ENCODE results near the gene DNAJC21.

The DNAJC21 gene

DNA sequence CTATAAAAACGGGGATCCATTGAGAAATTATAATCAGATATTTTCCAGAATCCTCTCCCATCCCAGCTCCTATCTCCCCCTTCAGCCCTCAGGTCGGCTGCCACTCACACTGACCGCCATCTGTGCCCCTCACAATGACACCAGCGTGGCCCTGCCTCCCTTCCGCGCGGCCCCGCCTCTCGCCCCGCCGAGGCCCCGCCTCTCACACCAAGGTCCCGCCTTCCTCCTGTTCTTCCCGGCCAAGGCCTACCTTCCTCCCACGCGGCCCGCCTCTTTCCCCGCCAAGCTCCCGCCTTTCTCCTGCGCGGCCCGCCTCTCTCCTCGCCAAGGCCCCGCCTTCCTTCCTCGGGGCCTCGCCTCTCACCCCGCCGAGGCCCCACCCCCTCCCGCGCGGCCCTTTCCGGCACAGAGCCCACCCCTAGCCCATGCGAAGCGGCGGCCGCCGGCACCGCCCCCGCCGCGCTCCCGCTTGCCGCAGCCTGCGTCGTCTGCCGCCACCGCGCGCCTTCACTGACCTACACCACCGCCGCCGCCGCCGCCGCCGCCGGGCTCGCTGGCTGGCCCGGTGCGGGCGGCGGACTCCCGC, at the start of gene DNAJC21:
DNAJC21 (plus strand) TSS at position 426 of the 586 bp plus-strand sequence. CDS start 261 bp downstream, outside the sequence.
- DNase-seq = peak; percentile 91 to 100 (median 99)
- intact Hi-C loops (cut with DNase I) = loop anchor here (2.0 kb wide), 1 partner anchor 14 kb away; the partner anchor contains the start of genes BRIX1 and RAD1

DNA sequence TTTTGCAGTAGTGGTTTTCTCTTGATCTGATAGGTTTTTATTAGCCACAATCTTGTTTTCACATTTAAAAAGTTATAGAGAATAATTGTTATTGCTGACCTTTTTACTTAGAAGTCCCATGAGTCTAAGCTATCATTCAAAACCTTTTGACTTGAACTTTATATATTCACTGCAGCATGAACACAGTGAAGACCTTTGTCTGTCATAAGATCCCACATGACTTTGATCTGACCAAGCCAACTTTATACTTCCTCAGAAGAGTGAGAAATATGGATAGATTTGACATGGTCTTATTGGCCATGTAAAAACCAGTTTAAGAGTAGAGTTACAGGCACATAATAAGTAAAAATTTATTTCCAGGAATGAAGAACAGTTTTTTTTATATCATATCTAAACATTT, 48.1 kb upstream of the DNAJC21 start:
- DNase-seq = no peak
- intact Hi-C loops (cut with DNase I) = no loop called here

DNA sequence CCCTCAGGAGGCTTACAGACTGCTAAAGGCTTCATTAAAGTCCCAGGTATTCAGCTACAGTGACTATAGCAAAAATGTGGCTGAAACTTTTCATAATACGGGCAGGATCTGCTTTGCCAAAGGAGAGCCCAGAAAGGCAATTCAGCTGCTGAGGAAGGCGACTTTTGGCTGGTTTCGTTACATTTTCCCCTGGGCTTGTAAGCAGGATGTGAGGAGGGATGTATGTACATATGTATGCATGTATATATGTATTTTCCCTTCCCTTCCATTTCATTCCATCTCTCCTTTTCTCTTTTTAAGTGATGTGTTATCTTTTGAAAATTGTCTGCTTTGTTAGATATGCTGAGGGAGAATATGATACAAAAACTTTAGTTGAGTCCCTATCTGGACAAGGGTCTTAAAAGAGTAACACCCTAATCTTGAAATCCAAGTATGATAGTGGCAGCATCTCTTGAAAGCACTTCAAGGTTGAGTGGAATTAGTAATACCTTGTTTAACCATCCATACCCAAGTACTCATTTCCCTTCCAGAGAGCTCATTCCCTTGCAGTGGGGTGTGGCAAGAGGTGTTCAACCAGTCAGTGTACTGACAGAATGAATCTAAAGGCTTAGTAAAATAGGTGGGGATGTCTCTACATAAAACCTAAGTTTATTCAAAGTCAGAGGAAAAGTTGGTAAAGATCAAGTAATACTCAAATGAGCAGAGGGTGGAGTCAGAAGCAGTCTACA, 42.8 kb upstream of the DNAJC21 start:
- no peak for DNase-seq
- intact Hi-C loops (cut with DNase I) = no loop called here

DNA sequence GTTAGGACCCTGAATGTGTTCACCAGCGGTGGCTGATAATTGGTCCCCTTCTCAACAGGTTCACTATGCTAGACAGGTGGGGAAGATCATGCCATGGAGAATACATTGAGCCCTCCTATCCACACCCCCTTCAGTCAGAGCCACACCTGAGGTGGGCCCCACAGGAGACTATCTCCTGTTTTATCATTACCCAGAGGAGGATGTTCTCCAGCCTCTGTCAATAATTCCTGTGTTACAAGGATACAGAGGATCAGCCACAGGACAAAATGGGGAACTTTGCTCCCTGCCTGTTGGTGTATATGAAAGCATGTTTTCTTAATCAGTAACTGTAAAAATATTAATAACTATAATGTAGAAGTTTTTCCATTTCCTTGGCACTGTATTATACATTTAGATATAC, 40.0 kb upstream of the DNAJC21 start:
- no peak for DNase-seq
- intact Hi-C loops (cut with DNase I) = no loop called here

DNA sequence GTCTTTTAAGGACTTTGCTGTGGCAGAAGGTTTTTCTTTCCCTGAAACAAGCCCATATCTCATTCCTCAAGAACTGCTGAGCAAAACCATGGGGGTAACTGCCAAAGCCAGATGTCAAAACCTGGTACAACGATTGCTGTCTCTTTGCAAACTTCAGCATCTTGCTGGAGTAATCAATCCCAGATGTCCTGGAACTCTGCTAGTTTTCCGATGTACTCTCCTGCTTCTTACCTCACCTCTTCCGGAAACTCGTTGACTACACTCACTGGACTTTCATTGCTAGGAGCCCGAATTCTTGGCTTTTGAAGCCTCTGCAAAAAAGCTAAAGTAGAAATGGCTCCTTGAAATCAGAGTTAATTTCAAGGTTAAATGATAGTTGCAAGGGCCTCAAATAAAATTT, 37.4 kb upstream of the DNAJC21 start:
- intact Hi-C loops (cut with DNase I) = loop anchor here (10.0 kb wide), 2 partner anchors 237 to 367 kb away; partner anchors contain the start of gene RAI14
- DNase-seq = no peak

DNA sequence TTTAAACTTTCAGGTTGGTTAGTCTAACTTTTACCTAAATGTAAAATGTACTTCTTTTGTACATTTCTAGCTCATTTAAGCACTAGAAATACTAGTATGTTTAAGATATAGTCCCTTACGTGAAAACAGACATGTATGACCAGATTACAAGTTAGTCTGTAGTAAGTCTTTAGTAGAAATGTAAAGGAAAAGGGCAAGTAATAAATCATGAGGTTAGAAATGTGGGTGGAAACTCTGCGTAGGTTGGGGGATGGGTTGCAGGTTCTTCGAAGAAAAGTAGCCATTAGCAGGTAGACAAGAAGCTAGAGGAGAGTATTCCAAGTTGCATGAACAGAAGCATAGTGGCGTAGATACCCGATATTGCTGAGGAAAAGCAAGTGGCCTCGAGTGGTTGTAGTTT, 36.9 kb upstream of the DNAJC21 start:
- intact Hi-C loops (cut with DNase I) = loop anchor here (10.0 kb wide), 2 partner anchors 238 to 368 kb away; partner anchors contain the start of gene RAI14
- DNase-seq = no peak

DNA sequence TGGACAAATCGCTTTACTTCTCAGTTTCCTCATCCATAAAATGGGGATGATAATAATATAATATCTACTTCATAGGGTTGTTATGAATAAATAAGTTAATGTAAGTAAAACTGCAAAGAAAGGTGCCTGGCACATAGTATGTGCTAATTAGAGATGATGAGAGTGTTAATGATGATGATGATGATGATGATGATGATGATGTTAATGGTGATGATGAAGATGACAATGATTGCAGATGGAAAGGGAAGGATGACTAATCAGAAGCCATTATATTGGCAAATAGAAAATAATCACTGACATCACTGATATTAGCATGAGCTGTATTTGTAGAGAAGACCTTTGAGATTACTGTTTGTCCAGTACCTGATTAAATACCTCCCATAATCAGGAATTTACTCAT, 34.6 kb upstream of the DNAJC21 start:
- intact Hi-C loops (cut with DNase I) = loop anchor here (5.0 to 10.0 kb wide), 3 partner anchors 240 to 417 kb away; partner anchors contain the start of gene RAI14
- DNase-seq = no peak

DNA sequence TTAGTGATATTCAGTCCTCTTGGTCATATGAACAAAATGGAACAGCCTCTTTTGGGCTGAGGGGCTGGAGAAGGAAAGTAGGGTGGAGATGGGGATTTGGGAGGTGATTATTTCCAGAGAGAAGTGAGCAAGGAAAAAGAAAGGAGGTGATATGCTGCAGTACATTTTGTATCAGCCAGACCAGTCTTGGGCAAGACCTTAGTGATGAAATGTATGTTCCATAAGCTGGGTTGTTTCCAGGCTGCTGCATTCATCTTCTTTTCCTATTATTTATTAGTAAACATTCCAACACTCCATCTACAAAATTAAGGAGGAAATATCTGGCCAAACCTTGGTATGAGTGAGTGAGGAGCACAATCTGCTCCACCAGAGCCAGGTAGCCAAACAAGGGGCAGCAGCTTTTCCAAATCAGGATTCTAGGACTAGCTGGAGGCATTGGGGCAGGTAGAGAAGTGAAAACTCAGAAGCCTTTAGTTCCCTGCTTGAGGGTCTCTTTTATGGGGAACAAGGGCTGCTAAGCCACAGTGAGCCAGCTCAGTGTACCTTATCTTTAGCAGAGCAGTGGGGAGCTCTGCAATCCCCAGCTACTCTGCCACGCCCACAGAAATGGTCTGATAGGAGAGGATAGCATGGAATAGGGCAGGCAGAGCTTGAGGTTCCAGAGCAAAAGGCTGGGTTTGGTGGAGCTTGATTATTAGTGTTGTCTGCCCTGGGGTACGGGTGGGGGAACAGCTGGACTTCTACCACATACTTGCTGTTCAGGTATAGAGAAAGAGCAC, 33.5 kb upstream of the DNAJC21 start:
- no peak for DNase-seq
- intact Hi-C loops (cut with DNase I) = loop anchor here (5.0 to 10.0 kb wide), 3 partner anchors 241 to 419 kb away; partner anchors contain the start of gene RAI14

DNA sequence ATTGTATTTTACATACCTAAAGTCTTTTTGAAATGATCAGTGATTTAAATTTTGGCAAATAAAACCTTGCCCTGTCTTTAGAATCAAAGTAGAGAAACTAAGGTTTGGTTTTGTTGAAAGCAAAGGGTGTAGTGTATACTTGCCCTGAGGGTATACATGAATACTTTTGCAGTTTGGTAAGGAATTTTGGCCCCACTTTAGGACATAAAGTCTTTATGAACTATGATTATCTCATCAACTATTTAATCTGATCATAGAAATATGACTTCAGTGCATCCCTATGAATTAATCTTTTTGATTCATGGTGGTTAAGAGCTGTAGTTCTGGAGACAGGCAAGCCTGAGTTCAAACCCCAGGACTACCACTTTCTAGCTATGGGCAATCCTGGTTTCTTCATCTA, 31.7 kb upstream of the DNAJC21 start:
- intact Hi-C loops (cut with DNase I) = loop anchor here (5.0 to 10.0 kb wide), 3 partner anchors 243 to 420 kb away; partner anchors contain the start of gene RAI14

DNA sequence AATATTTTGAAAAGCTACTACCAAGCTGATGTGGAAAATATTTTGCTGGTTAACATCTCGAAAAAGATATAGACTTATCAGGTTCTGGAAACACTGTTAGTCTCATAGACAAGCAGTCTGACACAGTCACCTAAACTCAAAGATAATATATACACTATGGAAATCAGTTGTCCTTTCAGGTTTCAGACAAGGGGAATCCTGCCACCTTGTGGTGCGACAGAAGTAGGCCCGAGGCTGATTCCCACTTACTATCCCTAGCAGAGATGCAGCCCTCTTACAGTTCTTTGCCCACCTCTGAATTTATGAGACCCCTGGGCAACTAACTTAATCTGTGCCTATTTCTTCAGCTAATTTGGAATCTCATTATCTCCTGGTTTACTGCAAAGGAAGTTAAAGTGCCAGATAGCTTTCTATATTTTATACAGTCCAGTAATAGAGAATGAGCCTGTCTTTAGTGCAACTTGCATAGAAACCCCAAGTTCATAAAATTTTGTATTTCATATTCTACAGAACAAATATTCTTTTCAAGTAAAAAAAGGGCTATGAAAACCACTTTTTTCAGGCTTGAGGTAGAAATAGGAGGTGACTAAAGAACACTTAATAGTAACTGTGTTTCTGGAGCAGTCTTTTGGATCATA, 31.0 kb upstream of the DNAJC21 start:
- DNase-seq = peak; percentile 56 to 92 (median 81)
- intact Hi-C loops (cut with DNase I) = loop anchor here (5.0 to 10.0 kb wide), 3 partner anchors 244 to 421 kb away; partner anchors contain the start of gene RAI14

More for the DNA sequence above, 31.7 kb upstream of the DNAJC21 start:
- no peak for DNase-seq

DNA sequence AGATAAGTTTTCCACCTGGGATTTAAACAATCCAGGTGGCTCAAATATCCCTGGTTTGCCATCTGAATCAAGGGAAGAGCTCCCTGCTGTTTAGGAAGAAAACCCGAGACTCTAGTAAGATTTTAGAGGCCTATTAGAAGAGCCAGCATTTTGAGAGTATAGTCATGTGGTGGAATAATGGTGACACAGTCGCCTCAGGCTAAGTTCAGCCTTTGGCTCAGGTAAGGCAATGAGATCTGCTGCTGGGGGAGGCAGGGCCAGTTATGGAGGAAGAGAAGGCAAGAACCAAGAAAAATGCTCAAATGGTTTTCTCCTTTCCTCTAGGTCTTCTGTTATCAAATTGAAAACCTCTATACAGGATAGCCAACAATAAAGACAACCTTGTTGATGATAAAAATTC, 30.3 kb upstream of the DNAJC21 start:
- intact Hi-C loops (cut with DNase I) = loop anchor here (5.0 to 10.0 kb wide), 3 partner anchors 244 to 422 kb away; partner anchors contain the start of gene RAI14

DNA sequence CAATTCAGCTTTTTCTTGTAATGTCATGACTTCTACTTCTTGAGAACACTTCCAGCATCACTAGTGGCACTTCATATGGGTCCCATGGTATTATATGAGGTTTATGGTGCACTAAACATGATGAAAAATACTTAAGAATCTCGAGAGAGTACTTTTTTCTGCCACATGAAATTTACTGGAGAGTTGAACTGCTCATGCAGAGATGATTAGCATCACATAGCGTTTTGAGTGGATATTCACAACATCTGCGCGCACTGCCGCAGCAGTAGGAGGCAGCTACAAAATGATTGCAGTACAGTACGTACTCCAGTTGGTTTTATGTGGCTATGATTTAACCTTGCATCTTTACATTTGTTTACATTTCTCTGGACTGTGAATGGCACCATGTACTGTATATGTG, 28.7 kb upstream of the DNAJC21 start:
- no peak for DNase-seq
- intact Hi-C loops (cut with DNase I) = no loop called here

More for the DNA sequence above, 30.3 kb upstream of the DNAJC21 start:
- no peak for DNase-seq

DNA sequence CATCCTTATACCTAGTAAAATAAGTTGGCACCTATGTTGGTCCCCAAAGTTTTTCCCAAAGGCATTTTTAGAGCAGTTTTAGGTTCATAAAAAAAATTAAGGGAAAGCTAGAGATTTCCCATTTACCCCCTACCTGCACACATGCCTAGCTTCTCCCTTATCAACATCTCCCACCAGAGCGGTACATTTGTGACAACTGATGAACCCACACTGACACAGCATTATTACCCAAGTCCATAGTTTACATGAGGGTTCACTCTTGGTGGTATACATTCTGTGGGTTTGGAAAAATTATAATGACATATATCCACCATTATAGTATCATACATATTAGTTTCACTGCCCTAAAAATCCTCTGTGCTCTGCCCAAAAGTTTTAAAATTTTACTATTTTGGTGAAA, 26.1 kb upstream of the DNAJC21 start:
- intact Hi-C loops (cut with DNase I) = no loop called here
- no peak for DNase-seq

DNA sequence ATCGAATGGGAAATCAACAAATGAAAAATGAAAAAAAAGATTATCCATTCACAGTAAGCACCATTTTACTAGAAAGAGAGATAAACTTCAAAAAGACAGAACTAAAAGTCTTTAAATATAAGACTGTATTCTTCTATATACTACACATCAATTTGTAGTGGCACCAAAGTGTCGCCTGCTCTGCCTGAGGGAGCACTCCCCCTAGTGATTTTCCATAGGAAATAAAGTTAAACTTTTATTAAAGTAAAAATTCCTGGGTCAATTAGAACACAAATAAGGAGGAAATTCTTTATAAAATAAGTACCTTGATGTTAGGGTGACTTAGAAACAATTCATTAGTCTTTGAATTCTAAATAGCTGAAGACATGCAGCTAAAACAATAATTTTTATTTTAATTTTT, 23.8 kb upstream of the DNAJC21 start:
- intact Hi-C loops (cut with DNase I) = no loop called here
- DNase-seq = peak in 6 of 42 donors; percentile 12 to 53 (median 29)

DNA sequence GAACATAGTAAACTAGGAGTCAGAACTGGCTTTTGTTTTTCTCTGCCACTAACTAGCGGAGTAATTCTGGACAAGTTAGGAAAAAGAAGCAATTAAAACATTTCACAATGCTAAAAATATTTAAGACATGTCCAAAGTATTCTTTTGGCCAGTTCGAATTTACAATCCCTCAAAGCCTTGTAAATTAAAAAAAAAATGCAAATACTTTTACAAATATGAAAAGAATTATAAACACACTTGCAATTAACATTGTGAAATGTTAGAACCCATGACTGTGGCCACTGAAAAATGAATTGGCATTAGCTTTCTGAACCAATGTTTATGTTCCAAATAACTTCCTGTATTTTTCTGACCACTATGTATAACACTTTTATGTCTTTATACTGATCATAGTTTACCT, 16.3 kb upstream of the DNAJC21 start:
- intact Hi-C loops (cut with DNase I) = no loop called here
- DNase-seq = no peak

DNA sequence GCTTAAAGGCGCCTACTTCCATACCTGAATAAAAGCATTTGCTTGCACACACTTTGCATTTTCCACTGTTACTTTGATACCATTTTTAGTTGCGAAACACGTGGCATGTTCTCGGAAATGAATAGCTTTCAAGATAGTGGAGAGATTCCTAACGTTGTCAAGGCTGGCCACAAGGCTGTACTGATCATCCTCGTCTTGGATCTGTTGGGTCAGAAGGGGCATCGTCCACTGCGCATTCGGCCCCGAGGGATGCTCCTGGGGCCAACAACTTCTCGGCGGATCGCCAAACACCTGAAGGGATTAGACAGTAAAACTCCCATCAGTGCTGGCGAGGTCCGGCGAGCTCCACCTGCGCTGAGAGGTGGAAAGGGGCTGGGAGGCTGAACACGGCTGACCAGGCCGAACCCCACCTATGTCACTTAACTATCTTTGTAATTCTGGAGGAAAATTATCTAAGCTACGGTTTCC, 14.7 kb upstream of the DNAJC21 start:
- intact Hi-C loops (cut with DNase I) = loop anchor here (2.0 kb wide), 1 partner anchor 14 kb away; the partner anchor contains the start of gene DNAJC21
- DNase-seq = peak in 28 of 42 donors; percentile 7 to 58 (median 21)

DNA sequence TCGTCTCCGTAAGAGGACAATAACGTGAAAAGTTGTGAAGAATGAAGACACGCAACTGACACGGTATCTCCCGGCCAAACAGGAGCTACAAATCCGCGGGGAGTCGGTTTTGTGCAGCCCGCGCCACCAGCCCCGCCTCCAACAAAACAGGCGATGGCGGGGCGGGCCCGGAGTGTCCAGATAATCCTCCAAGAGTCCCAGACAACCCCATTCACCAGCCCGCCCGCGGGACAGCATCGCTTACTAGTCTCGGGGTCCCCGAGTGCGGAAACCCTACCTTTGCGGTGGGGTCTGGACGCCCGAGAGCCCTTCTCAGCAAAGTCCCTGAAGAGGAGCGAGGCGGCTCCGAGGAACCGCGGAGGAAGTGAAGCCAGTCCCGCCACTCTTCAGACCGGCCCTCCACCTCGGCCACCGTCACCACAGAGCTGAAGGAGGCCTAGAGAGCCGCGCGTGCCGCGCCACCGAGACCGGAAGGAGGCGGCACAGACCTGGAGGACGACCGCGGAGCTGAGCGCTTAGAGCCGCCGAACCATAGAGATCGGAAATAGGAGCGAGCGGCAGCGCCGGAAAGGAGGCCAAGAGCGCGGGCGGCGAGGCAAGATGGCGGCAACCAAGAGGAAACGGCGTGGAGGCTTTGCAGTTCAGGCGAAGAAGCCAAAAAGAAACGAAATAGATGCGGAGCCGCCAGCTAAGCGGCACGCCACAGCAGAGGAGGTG, 14.1 kb upstream of the DNAJC21 start, which contains the start of the genes BRIX1 and RAD1:
BRIX1 (plus strand) TSS at position 573 of the 717 bp plus-strand sequence; CDS start at position 601, 28 bp downstream.
RAD1 (minus strand) TSS at position 366 of the 717 bp plus-strand sequence. CDS start 612 bp downstream, outside the sequence.
- DNase-seq = peak; percentile 93 to 99 (median 98)
- intact Hi-C loops (cut with DNase I) = loop anchor here (2.0 kb wide), 1 partner anchor 14 kb away; the partner anchor contains the start of gene DNAJC21

DNA sequence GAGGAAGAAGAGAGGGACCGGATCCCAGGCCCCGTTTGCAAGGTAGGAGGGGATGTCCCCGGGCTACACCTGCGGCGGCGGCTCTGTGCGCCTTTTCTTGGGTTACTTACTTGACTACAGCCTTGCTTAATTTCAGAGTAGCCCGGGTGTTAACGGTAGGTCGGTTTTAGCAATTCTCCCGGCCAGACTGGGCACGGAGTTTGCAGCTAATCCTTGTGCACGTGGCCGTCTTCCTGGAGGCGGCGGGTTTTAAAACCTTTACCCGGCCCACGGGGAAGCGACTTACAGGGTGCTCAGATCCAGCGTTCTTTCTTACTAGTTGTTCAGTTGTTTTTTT, 13.5 kb upstream of the DNAJC21 start:
- peak in 2 of 42 donors; percentile 19 to 32 for DNase-seq
- intact Hi-C loops (cut with DNase I) = loop anchor here (2.0 kb wide), 1 partner anchor 13 kb away; the partner anchor contains the start of gene DNAJC21

All from head of caudate nucleus (tissue), 42 donors.